ENCODE measurements around the gene ADGRF1.
A peak's percentile ranks its signal among the peaks of the same experiment; 100 is the strongest.
"Not testable (repeated sequence)": the region's sequence is repeated elsewhere in the genome, so short reads cannot be mapped to it uniquely, and the experiment has no call there.

ADGRF1 gene

GRCh38 chr6:47022191-47022590 lies 19.9 kb downstream of the ADGRF1 start:
- DNase-seq = peak; percentile 26

- DNase-seq = no peak
These were observed 22.2 kb downstream of the ADGRF1 start for GRCh38 chr6:47019941-47020340.

GRCh38 chr6:47016909-47017308 lies 25.2 kb downstream of the ADGRF1 start:
- no peak for DNase-seq

- no peak for DNase-seq
These were observed 25.9 kb downstream of the ADGRF1 start for GRCh38 chr6:47016261-47016660.

- DNase-seq = no peak
These were observed 27.7 kb downstream of the ADGRF1 start for GRCh38 chr6:47014401-47014800.

- no peak for DNase-seq
These were observed 32.5 kb downstream of the ADGRF1 start for GRCh38 chr6:47009583-47009982.

- DNase-seq = no peak
These were observed 33.8 kb downstream of the ADGRF1 start for GRCh38 chr6:47008397-47008763.

GRCh38 chr6:47007657-47008396 lies 34.3 kb downstream of the ADGRF1 start:
- DNase-seq = no peak

GRCh38 chr6:47005486-47005885 lies 36.6 kb downstream of the ADGRF1 start:
- no peak for DNase-seq

GRCh38 chr6:47004463-47004862 lies 37.7 kb downstream of the ADGRF1 start:
- no peak for DNase-seq

- DNase-seq = no peak
These were observed 41.3 kb downstream of the ADGRF1 start for GRCh38 chr6:47000842-47001241.

GRCh38 chr6:46998436-46999017 lies 43.6 kb downstream of the ADGRF1 start:
- no peak for DNase-seq

GRCh38 chr6:46997646-46998045 lies 44.5 kb downstream of the ADGRF1 start:
- DNase-seq = no peak

- no peak for DNase-seq
These were observed 45.1 kb downstream of the ADGRF1 start for GRCh38 chr6:46996860-46997641.

- no peak for DNase-seq
These were observed 47.2 kb downstream of the ADGRF1 start for GRCh38 chr6:46994933-46995332.

GRCh38 chr6:46993846-46994245 lies 48.3 kb downstream of the ADGRF1 start:
- peak; percentile 93 for DNase-seq

GRCh38 chr6:46992391-46992790 lies 49.7 kb downstream of the ADGRF1 start:
- not testable (repeated sequence) for DNase-seq

- DNase-seq = peak; percentile 64
These were observed 51.2 kb downstream of the ADGRF1 start for GRCh38 chr6:46990818-46991510.

- DNase-seq = no peak
These were observed 52.0 kb downstream of the ADGRF1 start for GRCh38 chr6:46990031-46990644.

GRCh38 chr6:46989398-46989797 lies 52.7 kb downstream of the ADGRF1 start:
- no peak for DNase-seq

GRCh38 chr6:46985943-46986342 lies 56.2 kb downstream of the ADGRF1 start:
- DNase-seq = peak; percentile 14

- DNase-seq = peak; percentile 93
These were observed 59.1 kb downstream of the ADGRF1 start for GRCh38 chr6:46983007-46983411.

GRCh38 chr6:46979206-46979605 lies 62.9 kb downstream of the ADGRF1 start:
- DNase-seq = peak; percentile 66

Measured in kidney glomerular epithelial cell (primary cell).